Upper lobe of left lung (tissue), 6 donors: ENCODE results near the gene TMEM207. TPM values are rescaled to one million over a fixed set of nuclear protein-coding genes. Genes with fewer than 3 reads are reported as not detected.

ENCODE experiments used
- ATAC-seq, 2 donors: fragments of 200-7000 bp; cut with Tn5 transposase; one replicate each; pipeline ENCODE4 v1.9.1; 2022; ENCODE audit warnings: mild to moderate bottlenecking in 2 of 2, moderate library complexity in 2 of 2; ENCODE audit not compliant: low FRiP score in 2 of 2
- DNase-seq, 2 donors: peaks; one replicate each; pipeline ENCODE4 v3.0.0-alpha.2; 2019 to 2020
- H3K27ac ChIP-seq, 4 donors: fragments of 200-600 bp; sonication (generic); one replicate each; pipeline ENCODE4 v1.5.1; 2016 to 2019
- H3K27me3 ChIP-seq, 4 donors: fragments of 200-600 bp; sonication (generic); one replicate each; pipeline ENCODE4 v1.5.1; 2017 to 2019
- H3K36me3 ChIP-seq, 4 donors: fragments of 200-600 bp; sonication (generic); one replicate each; pipeline ENCODE4 v1.5.1; 2016 to 2019
- H3K4me1 ChIP-seq, 4 donors: fragments of 200-600 bp; sonication (generic); one replicate each; pipeline ENCODE4 v1.5.1; 2018 to 2019
- H3K4me3 ChIP-seq, 4 donors: fragments of 200-600 bp; sonication (generic); one replicate each; pipeline ENCODE4 v1.5.1; 2017 to 2019; ENCODE audit warnings: mild to moderate bottlenecking in 2 of 4, moderate library complexity in 1 of 4
- H3K9me3 ChIP-seq, 4 donors: fragments of 200-600 bp; sonication (generic); one replicate each; pipeline ENCODE4 v1.5.1; 2018 to 2019
- CTCF ChIP-seq, 6 experiments: fragments of 450-650 bp in 4 of 6; fragments of 200-600 bp in 2 of 6; sonication (generic) in 2 of 6; IDR thresholded peaks; one replicate each; pipeline ENCODE4 v1.5.1; 2016 to 2019; ENCODE audit warnings: antibody characterized with exemption in 6 of 6
- EP300 ChIP-seq, 4 donors: sonication (generic); formaldehyde crosslinking; IDR thresholded peaks; one replicate each; pipeline ENCODE4 v1.5.1; 2017; ENCODE audit warnings: antibody characterized with exemption in 4 of 4, control low read depth in 2 of 4
- POLR2A ChIP-seq, 4 donors: fragments of 450-650 bp; IDR thresholded peaks; one replicate each; pipeline ENCODE4 v1.5.1; 2016 to 2017; ENCODE audit warnings: antibody characterized with exemption in 4 of 4, mild to moderate bottlenecking in 2 of 4
- POLR2AphosphoS5 ChIP-seq, 2 donors: sonication (generic); formaldehyde crosslinking; IDR thresholded peaks; one replicate each; pipeline ENCODE4 v1.5.1; 2017; ENCODE audit warnings: antibody characterized with exemption in 2 of 2
- WGBS, 2 donors: methylation state at CpG; one replicate each; pipeline ENCODE4 v1.1.5; 2017 to 2018; 5-methylcytosine and 5-hydroxymethylcytosine counted together
- total RNA-seq, 6 donors: library from RNA; depleted of rRNA in 4 of 6; stranded (reverse); fragments of >200 nt in 4 of 6; gene quantifications; one replicate each; pipeline versions ENCODE4 v1.1.0 to v1.2.1, GENCODE V29; 2016 to 2021
- donor health status: DM: no; HTN: no; CAD: no; lungs with moderate emphysema.
- donor health status: DM: no; HTN: yes; CAD: no; lungs with severe emphysema.

The TMEM207 gene
- total RNA-seq, 6 donors from 2014 or later, result not detected

- Histone ChIP-seq H3K9me3 (no peaks in the 10 kb centered on the region), H3K27ac (no peak overlapping the region), H3K27me3 (no peaks in the 10 kb centered on the region), H3K4me1 (peaks cover 0 to 5% (median 0%) of the 10 kb centered on the region in 4 donors), H3K4me3 (no peak overlapping the region), H3K36me3 (no peaks in the 10 kb centered on the region)
- ATAC-seq (no peak), DNase-seq (no peak)
- 79 to 81% methylated on average over 6 of the region's 6 CpGs for WGBS, 2 donors
- no peak for TF ChIP-seq POLR2AphosphoS5 (IDR thresholded peaks at IDR 0.05)
- no peak for TF ChIP-seq EP300 (IDR thresholded peaks at IDR 0.05)
- TF ChIP-seq POLR2A (IDR thresholded peaks at IDR 0.05), result no peak
- no peak for TF ChIP-seq CTCF (IDR thresholded peaks at IDR 0.05)
Observed at GRCh38 chr3:190444006-190444405, 5.7 kb downstream of the TMEM207 start.

GRCh38 chr3:190443257-190443656 is 6.4 kb downstream of the TMEM207 start:
- no peak overlapping the region for H3K27ac ChIP-seq
- no peak for TF ChIP-seq EP300 (IDR thresholded peaks at IDR 0.05)
- no peak for TF ChIP-seq CTCF (IDR thresholded peaks at IDR 0.05)
- TF ChIP-seq POLR2AphosphoS5 (IDR thresholded peaks at IDR 0.05), result no peak
- no peak for TF ChIP-seq POLR2A (IDR thresholded peaks at IDR 0.05)
- H3K9me3 ChIP-seq, result no peaks in the 10 kb centered on the region
- WGBS, 2 donors, result 78 to 81% methylated on average over 3 of the region's 3 CpGs
- no peak for ATAC-seq
- H3K27me3 ChIP-seq, result no peaks in the 10 kb centered on the region
- no peak overlapping the region for H3K4me3 ChIP-seq
- H3K4me1 ChIP-seq, result peaks cover 0 to 5% (median 0%) of the 10 kb centered on the region in 4 donors
- no peak for DNase-seq
- no peaks in the 10 kb centered on the region for H3K36me3 ChIP-seq

- WGBS, 2 donors, result 90 to 96% methylated on average over 1 of the region's 1 CpG
- TF ChIP-seq POLR2A (IDR thresholded peaks at IDR 0.05), result no peak
- TF ChIP-seq EP300 (IDR thresholded peaks at IDR 0.05), result no peak
- TF ChIP-seq POLR2AphosphoS5 (IDR thresholded peaks at IDR 0.05), result no peak
- TF ChIP-seq CTCF (IDR thresholded peaks at IDR 0.05), result no peak
Observed at GRCh38 chr3:190442240-190442639, 7.5 kb downstream of the TMEM207 start.

GRCh38 chr3:190436331-190436730 is 13.4 kb downstream of the TMEM207 start:
- H3K4me1 ChIP-seq, result no peaks in the 10 kb centered on the region
- H3K9me3 ChIP-seq, result no peaks in the 10 kb centered on the region
- H3K27ac ChIP-seq, result no peak overlapping the region
- no peak for TF ChIP-seq POLR2A (IDR thresholded peaks at IDR 0.05)
- no peak for TF ChIP-seq CTCF (IDR thresholded peaks at IDR 0.05)
- TF ChIP-seq POLR2AphosphoS5 (IDR thresholded peaks at IDR 0.05), result no peak
- no peak for TF ChIP-seq EP300 (IDR thresholded peaks at IDR 0.05)
- WGBS, 2 donors, result 58 to 64% methylated on average over 2 of the region's 2 CpGs
- no peak overlapping the region for H3K4me3 ChIP-seq
- no peaks in the 10 kb centered on the region for H3K36me3 ChIP-seq
- no peak for DNase-seq
- no peak for ATAC-seq
- H3K27me3 ChIP-seq, result no peaks in the 10 kb centered on the region

More at GRCh38 chr3:190442240-190442639, 7.5 kb downstream of the TMEM207 start:
- H3K27me3 ChIP-seq, result no peaks in the 10 kb centered on the region
- ATAC-seq, result no peak
- no peak overlapping the region for H3K4me3 ChIP-seq
- H3K36me3 ChIP-seq, result no peaks in the 10 kb centered on the region
- no peak for DNase-seq
- no peaks in the 10 kb centered on the region for H3K9me3 ChIP-seq
- H3K27ac ChIP-seq, result no peak overlapping the region
- H3K4me1 ChIP-seq, result peaks cover 0 to 5% (median 0%) of the 10 kb centered on the region in 4 donors

DNA sequence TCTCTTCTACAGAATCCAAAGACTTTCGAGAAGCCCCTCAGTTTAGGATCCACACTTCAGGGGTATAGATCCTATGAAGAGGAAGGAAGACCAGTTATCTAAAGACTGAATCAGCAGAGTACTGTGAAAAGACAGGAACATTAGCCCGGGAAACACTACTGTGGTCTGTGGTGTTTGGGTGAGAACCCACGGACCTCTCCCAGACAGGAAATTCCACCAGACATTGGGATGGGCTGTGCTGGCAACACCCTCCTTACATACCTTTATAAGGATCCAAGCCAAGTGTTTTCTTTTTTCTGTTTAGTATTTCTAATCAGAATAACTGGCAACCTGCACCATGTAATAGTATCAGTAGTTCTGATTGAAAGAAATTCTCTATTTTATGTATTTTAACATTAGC is 14.1 kb downstream of the TMEM207 start:
- H3K4me1 ChIP-seq, result no peaks in the 10 kb centered on the region
- 37 to 48% methylated on average over 3 of the region's 3 CpGs for WGBS, 2 donors
- no peak overlapping the region for H3K27ac ChIP-seq
- no peaks in the 10 kb centered on the region for H3K27me3 ChIP-seq
- no peaks in the 10 kb centered on the region for H3K36me3 ChIP-seq
- no peaks in the 10 kb centered on the region for H3K9me3 ChIP-seq
- no peak for TF ChIP-seq CTCF (IDR thresholded peaks at IDR 0.05)
- TF ChIP-seq EP300 (IDR thresholded peaks at IDR 0.05), result no peak
- no peak for TF ChIP-seq POLR2A (IDR thresholded peaks at IDR 0.05)
- no peak for TF ChIP-seq POLR2AphosphoS5 (IDR thresholded peaks at IDR 0.05)
- DNase-seq, result no peak
- H3K4me3 ChIP-seq, result no peak overlapping the region
- no peak for ATAC-seq
